Neural cell (in vitro differentiated cells): ENCODE results near the gene CAVIN3. TPM values are rescaled to one million over a fixed set of nuclear protein-coding genes. Genes with fewer than 3 reads are reported as not detected.

Experiments used
- H2AFZ ChIP-seq: fragments of 200-600, 300-800 bp; sonication (generic), shearing (Covaris generic); 2 replicates; pipeline ENCODE4 v1.6.0; 2014; ENCODE audit warnings: low read depth, mild to moderate bottlenecking, antibody characterized with exemption, low read length, moderate library complexity
- H3F3A ChIP-seq: fragments of 200-600 bp; shearing (Covaris generic); 2 replicates; pipeline ENCODE4 v1.6.1; 2016; ENCODE audit warnings: mild to moderate bottlenecking, moderate library complexity, mixed read lengths, antibody characterized with exemption, low read length; ENCODE audit not compliant: insufficient read depth, poor library complexity, severe bottlenecking
- H3K27ac ChIP-seq: fragments of 200-600, 300-800 bp; sonication (generic), shearing (Covaris generic); 2 replicates; pipeline ENCODE4 v1.5.1; 2014; ENCODE audit warnings: mild to moderate bottlenecking, low read length, moderate library complexity
- H3K27me3 ChIP-seq: fragments of 300-800, 200-600 bp; sonication (generic), shearing (Covaris generic); 2 replicates; pipeline ENCODE4 v1.6.0; 2014; ENCODE audit warnings: mild to moderate bottlenecking, low read depth, low read length, moderate library complexity; ENCODE audit not compliant: insufficient read depth
- H3K36me3 ChIP-seq: fragments of 300-800, 200-600 bp; sonication (generic), shearing (Covaris generic); 2 replicates; pipeline ENCODE4 v1.5.1; 2014; ENCODE audit warnings: mild to moderate bottlenecking, antibody characterized with exemption, low read length, moderate library complexity; ENCODE audit not compliant: insufficient read depth
- H3K4me2 ChIP-seq: fragments of 300-800, 200-600 bp; sonication (generic), shearing (Covaris generic); 2 replicates; pipeline ENCODE4 v1.6.0; 2014; ENCODE audit warnings: mild to moderate bottlenecking, low read length
- H3K4me3 ChIP-seq: fragments of 300-800, 200-600 bp; sonication (generic), shearing (Covaris generic); 2 replicates; pipeline ENCODE4 v1.5.1; 2014; ENCODE audit warnings: mild to moderate bottlenecking, low read length, moderate library complexity
- H3K79me2 ChIP-seq: fragments of 200-600 bp; shearing (Covaris generic); replicated peaks from 2 replicates; pipeline ENCODE4 v1.6.0; 2014; ENCODE audit warnings: mild to moderate bottlenecking, low read length, moderate library complexity; ENCODE audit not compliant: insufficient read depth
- H3K9ac ChIP-seq: fragments of 300-800, 200-600 bp; sonication (generic), shearing (Covaris generic); 2 replicates; pipeline ENCODE4 v1.6.1; 2016; ENCODE audit warnings: mild to moderate bottlenecking, low read length, mixed read lengths
- H3K9me2 ChIP-seq: fragments of 200-600 bp; shearing (Covaris generic); 2 replicates; pipeline ENCODE4 v1.6.1; 2016; ENCODE audit warnings: mild to moderate bottlenecking, low read length, mixed read lengths; ENCODE audit not compliant: insufficient read depth
- H3K9me3 ChIP-seq: fragments of 200-600, 300-800 bp; sonication (generic), shearing (Covaris generic); 2 replicates; pipeline ENCODE4 v1.6.1; 2016; ENCODE audit warnings: mild to moderate bottlenecking, mixed run types, low read length, moderate library complexity, mixed read lengths
- H4K20me1 ChIP-seq: fragments of 200-600 bp; shearing (Covaris generic); 2 replicates; pipeline ENCODE4 v1.6.1; 2016; ENCODE audit warnings: mild to moderate bottlenecking, mixed run types; ENCODE audit not compliant: insufficient read depth
- EP300 ChIP-seq: fragments of 450-650 bp; conservative IDR thresholded peaks from 2 replicates; pipeline ENCODE4 v1.6.1; 2014; ENCODE audit warnings: antibody characterized with exemption, mild to moderate bottlenecking, moderate library complexity; ENCODE audit not compliant: poor library complexity, severe bottlenecking
- EZH2 ChIP-seq: fragments of 200-600, 300-800 bp; shearing (Covaris generic), sonication (generic); IDR thresholded peaks from 2 replicates; pipeline ENCODE4 v1.6.1; 2014; ENCODE audit warnings: antibody characterized with exemption, low read length, borderline replicate concordance, mild to moderate bottlenecking; ENCODE audit not compliant: insufficient read depth, poor library complexity, severe bottlenecking
- MXI1 ChIP-seq: fragments of 450-650 bp; conservative IDR thresholded peaks from 2 replicates; pipeline ENCODE4 v1.6.1; 2014; ENCODE audit warnings: antibody characterized with exemption, mild to moderate bottlenecking; ENCODE audit not compliant: poor library complexity, severe bottlenecking
- POLR2AphosphoS5 ChIP-seq: IDR thresholded peaks from 2 replicates; pipeline ENCODE4 v1.6.1; 2012
- RAD21 ChIP-seq: fragments of 450-650 bp; conservative IDR thresholded peaks from 2 replicates; pipeline ENCODE4 v1.6.1; 2014; ENCODE audit warnings: antibody characterized with exemption, mild to moderate bottlenecking, moderate library complexity
- SMC3 ChIP-seq: fragments of 450-650 bp; conservative IDR thresholded peaks from 2 replicates; pipeline ENCODE4 v1.6.1; 2014; ENCODE audit warnings: antibody characterized with exemption, mild to moderate bottlenecking, moderate library complexity; ENCODE audit not compliant: poor library complexity
- TAF1 ChIP-seq: IDR thresholded peaks from 2 replicates; pipeline ENCODE4 v1.6.1; 2012; ENCODE audit warnings: low read depth
- polyA plus RNA-seq: library from polyadenylated mRNA; depleted of rRNA; stranded (reverse); fragments of >200 nt; gene quantifications from 2 replicates; pipeline ENCODE4 v1.2.3, GENCODE V29; 2014
- TF ChIP-seq, protein P1 (sequence below): IDR thresholded peaks from 2 replicates; pipeline ENCODE4 v1.6.1; 2012; ENCODE audit warnings: borderline replicate concordance
- TF ChIP-seq, protein P2 (sequence below): fragments of 450-650 bp; IDR thresholded peaks from 2 replicates; pipeline ENCODE4 v1.5.1; 2014; ENCODE audit warnings: antibody characterized with exemption, mild to moderate bottlenecking, moderate library complexity; ENCODE audit not compliant: poor library complexity, severe bottlenecking

The CAVIN3 gene
- polyA plus RNA-seq, 1 donor from 2014 or later = not detected

DNA sequence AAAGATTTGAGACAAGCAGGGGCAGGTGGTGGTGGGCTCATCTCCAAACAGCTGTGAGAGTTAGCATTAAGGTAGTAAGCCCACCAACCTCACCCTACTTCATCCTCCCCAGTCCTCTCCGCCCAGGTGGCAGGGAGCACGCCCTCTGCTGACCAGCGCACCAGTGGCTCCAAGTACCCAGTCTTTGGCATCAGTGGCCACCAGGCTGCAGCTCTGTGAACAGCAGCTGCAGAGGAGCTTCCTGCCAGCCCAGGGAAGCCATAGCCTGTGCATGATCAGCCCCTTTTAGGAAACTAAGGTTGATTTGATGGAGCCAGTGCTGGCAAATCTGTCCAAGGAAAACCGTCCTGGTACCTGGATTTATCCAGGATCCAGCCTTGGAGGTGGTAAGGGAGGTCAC lies 21.7 kb downstream of the CAVIN3 start:
- H3K27me3 ChIP-seq = no peaks in the 10 kb centered on the region
- no peak overlapping the region for H3K4me3 ChIP-seq
- no peak overlapping the region for H3K4me2 ChIP-seq
- H4K20me1 ChIP-seq = no peaks in the 10 kb centered on the region
- H3K36me3 ChIP-seq = no peaks in the 10 kb centered on the region
- no peak overlapping the region for H3K9ac ChIP-seq
- no peak overlapping the region for H2AFZ ChIP-seq
- H3K27ac ChIP-seq = no peak overlapping the region
- H3K9me2 ChIP-seq = no peaks in the 10 kb centered on the region
- H3K79me2 ChIP-seq = no peaks in the 10 kb centered on the region
- no peaks in the 10 kb centered on the region for H3K9me3 ChIP-seq
- H3F3A ChIP-seq = no peaks in the 10 kb centered on the region
- TF ChIP-seq SMC3 (no peak), POLR2AphosphoS5 (no peak), MXI1 (no peak), EZH2 (no peak), RAD21 (no peak)
- TF ChIP-seq, protein P1, sequence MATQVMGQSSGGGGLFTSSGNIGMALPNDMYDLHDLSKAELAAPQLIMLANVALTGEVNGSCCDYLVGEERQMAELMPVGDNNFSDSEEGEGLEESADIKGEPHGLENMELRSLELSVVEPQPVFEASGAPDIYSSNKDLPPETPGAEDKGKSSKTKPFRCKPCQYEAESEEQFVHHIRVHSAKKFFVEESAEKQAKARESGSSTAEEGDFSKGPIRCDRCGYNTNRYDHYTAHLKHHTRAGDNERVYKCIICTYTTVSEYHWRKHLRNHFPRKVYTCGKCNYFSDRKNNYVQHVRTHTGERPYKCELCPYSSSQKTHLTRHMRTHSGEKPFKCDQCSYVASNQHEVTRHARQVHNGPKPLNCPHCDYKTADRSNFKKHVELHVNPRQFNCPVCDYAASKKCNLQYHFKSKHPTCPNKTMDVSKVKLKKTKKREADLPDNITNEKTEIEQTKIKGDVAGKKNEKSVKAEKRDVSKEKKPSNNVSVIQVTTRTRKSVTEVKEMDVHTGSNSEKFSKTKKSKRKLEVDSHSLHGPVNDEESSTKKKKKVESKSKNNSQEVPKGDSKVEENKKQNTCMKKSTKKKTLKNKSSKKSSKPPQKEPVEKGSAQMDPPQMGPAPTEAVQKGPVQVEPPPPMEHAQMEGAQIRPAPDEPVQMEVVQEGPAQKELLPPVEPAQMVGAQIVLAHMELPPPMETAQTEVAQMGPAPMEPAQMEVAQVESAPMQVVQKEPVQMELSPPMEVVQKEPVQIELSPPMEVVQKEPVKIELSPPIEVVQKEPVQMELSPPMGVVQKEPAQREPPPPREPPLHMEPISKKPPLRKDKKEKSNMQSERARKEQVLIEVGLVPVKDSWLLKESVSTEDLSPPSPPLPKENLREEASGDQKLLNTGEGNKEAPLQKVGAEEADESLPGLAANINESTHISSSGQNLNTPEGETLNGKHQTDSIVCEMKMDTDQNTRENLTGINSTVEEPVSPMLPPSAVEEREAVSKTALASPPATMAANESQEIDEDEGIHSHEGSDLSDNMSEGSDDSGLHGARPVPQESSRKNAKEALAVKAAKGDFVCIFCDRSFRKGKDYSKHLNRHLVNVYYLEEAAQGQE = no peak

DNA sequence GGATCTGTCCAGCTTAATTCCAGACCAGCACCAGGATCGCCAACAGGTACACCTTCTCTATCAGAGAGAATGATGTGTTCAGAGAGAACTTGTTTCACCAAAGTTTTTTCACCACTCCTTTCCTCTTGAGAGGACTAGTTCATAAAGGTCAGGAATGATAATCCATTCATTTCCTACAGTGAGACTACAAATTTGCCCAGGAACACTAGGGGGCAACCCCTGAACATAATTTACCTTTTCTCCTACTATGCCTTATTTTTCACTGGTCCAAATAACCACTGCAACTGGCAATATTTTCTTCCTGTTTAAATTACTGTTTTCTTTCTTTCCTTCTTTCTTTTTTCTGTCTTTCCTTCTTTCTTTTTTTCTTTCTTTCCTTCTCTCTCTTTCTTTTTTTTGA lies 22.5 kb downstream of the CAVIN3 start:
- no peak overlapping the region for H3K9ac ChIP-seq
- H3K79me2 ChIP-seq = no peaks in the 10 kb centered on the region
- no peaks in the 10 kb centered on the region for H3K36me3 ChIP-seq
- H3K9me3 ChIP-seq = no peaks in the 10 kb centered on the region
- H3K27me3 ChIP-seq = no peaks in the 10 kb centered on the region
- H2AFZ ChIP-seq = no peak overlapping the region
- no peaks in the 10 kb centered on the region for H4K20me1 ChIP-seq
- no peaks in the 10 kb centered on the region for H3K9me2 ChIP-seq
- no peak overlapping the region for H3K4me3 ChIP-seq
- H3F3A ChIP-seq = no peaks in the 10 kb centered on the region
- peak; percentile 20 for TF ChIP-seq RAD21
- TF ChIP-seq EZH2 = no peak
- peak; percentile 17 for TF ChIP-seq SMC3
- TF ChIP-seq, protein P2, sequence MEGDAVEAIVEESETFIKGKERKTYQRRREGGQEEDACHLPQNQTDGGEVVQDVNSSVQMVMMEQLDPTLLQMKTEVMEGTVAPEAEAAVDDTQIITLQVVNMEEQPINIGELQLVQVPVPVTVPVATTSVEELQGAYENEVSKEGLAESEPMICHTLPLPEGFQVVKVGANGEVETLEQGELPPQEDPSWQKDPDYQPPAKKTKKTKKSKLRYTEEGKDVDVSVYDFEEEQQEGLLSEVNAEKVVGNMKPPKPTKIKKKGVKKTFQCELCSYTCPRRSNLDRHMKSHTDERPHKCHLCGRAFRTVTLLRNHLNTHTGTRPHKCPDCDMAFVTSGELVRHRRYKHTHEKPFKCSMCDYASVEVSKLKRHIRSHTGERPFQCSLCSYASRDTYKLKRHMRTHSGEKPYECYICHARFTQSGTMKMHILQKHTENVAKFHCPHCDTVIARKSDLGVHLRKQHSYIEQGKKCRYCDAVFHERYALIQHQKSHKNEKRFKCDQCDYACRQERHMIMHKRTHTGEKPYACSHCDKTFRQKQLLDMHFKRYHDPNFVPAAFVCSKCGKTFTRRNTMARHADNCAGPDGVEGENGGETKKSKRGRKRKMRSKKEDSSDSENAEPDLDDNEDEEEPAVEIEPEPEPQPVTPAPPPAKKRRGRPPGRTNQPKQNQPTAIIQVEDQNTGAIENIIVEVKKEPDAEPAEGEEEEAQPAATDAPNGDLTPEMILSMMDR = peak; percentile 39
- H3K27ac ChIP-seq = no peak overlapping the region
- H3K4me2 ChIP-seq = no peak overlapping the region

DNA sequence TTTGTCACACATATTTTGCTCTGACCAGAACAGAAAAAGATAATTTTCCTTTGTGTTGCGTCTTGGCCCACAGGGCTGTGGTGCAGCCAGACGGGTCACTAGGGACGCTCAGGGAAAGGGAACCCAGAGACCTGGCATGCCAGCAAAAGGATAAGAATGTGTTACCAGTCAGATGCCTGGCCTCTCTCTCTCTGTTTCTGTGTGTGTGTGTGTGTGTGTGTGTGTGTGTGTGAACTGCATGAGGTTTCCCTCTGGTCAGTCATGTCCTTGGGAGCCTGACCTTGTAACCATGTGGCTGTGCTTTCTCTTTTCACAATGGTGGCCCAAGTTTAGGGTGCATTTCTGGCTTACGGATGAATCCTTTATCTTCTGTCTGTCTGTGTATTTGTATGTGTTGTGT lies 35.3 kb downstream of the CAVIN3 start:
- no peak overlapping the region for H3K9ac ChIP-seq
- no peaks in the 10 kb centered on the region for H3F3A ChIP-seq
- H3K9me3 ChIP-seq = no peaks in the 10 kb centered on the region
- H3K4me3 ChIP-seq = no peak overlapping the region
- no peak overlapping the region for H2AFZ ChIP-seq
- TF ChIP-seq SMC3 (no peak), EZH2 (no peak), RAD21 (no peak), TAF1 (no peak), EP300 (no peak), MXI1 (no peak), POLR2AphosphoS5 (no peak)
- TF ChIP-seq, protein P2 = no peak
- TF ChIP-seq, protein P1 = no peak
- no peaks in the 10 kb centered on the region for H3K79me2 ChIP-seq
- no peaks in the 10 kb centered on the region for H3K36me3 ChIP-seq
- no peaks in the 10 kb centered on the region for H4K20me1 ChIP-seq
- no peak overlapping the region for H3K4me2 ChIP-seq
- no peak overlapping the region for H3K27ac ChIP-seq
- no peaks in the 10 kb centered on the region for H3K27me3 ChIP-seq
- no peaks in the 10 kb centered on the region for H3K9me2 ChIP-seq
